GM19468 (cell line): ENCODE measurements around the gene ST3GAL2.
"Not testable (repeated sequence)": the region's sequence is repeated elsewhere in the genome, so short reads cannot be mapped to it uniquely, and the experiment has no call there.

Source experiments
- ATAC-seq: cut with Tn5 transposase; IDR thresholded peaks from one replicate; pipeline ENCODE4 v1.9.1; 2021; ENCODE audit warnings: mild to moderate bottlenecking, moderate library complexity, moderate number of reproducible peaks; ENCODE audit not compliant: unreplicated experiment; ENCODE audit errors: extremely low read depth

Gene ST3GAL2

DNA sequence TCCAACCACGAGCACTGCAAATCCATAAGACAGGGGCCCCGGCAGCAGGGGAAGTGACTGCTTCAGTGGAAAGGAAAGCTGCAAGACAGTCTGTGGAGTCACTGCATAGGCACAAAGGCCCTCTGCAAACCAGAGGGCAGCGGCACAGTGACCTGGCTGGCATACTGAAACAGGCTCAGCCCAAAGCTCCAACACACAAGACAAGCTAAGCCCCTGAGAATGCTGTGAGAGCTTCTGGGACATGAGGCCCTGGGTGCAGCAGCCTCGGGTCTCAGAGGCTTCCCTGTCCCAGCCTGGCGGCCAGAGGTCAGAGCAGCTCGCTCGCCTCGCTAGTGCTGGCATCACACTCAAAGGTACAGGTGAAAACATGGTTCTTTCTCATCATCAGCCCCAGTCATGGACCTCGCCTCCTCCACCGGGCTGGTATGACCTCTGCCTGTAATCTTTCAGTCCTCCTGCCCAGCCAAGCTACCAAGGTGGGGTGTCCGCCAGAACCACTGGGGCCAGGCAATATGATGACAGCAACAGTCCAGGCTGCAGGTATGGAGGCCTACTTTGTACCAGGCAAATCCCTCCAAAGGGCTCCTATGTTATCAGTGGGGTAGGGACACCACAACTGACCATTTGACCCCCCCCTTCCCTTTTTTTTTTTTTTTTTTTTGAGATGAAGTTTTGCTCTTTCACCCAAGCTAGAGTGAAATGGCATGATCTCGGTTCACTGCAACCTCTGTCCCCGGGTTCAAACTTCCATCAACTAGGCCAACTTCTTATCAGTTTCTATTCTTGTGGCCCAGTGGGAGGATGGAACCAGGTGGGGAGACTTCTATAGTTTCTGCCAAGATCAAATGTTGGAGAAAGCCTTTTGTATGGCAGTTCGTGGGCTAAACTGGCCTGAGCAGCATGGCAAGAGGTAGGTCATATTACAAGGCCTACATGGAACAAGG lies 19.2 kb downstream of the ST3GAL2 start:
- ATAC-seq: no peak

DNA sequence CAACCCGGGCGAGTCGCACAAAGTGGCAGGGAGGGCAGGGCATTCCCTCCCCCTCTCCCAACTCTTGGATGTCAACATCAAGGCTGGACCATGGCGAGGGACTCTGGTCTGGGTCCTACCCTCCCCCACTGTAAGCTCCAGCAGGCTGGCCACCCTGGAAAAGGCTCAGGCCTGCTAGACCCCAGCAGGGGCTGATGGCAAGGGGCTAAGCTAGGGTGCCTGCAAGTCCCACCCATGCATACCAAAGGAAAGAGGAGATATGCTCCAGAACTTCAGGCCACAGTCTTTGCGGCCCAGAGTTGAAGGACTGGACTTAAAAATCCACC lies 19.9 kb downstream of the ST3GAL2 start:
- no peak for ATAC-seq

DNA sequence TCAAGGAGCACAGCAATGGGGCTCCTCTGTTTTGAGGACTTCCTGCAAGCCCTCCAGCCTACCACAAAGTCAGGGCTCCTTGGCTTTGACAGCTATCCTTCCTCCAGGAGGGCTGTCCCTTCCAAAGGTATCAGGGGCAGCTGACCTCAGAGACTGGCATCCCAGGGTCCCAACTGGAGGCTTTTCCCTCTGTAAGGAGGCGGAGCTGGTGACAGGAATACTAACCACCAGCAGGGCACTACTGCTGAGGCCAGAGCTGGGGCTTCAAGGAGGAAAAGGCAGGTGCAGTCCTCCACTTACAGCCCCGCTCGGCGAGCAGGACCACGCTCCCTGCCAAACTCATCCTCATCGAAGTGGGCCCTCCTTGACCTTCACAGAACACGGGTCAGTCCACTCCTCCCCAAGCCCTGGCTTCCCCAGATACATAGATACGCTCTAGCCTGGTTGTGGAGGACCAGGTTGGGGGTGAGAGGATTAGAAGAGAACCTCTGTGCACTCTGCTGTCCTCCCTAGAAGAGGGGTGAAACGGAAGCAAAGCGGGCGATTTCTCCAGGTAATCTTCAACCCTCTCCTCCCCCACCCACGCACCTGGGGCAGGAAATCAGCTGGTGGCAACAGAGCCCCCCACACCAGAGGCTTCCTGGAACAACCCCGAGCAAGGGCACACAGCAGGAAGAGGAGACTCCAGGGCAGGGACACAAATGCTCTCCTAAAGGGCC lies 20.5 kb downstream of the ST3GAL2 start:
- no peak for ATAC-seq

DNA sequence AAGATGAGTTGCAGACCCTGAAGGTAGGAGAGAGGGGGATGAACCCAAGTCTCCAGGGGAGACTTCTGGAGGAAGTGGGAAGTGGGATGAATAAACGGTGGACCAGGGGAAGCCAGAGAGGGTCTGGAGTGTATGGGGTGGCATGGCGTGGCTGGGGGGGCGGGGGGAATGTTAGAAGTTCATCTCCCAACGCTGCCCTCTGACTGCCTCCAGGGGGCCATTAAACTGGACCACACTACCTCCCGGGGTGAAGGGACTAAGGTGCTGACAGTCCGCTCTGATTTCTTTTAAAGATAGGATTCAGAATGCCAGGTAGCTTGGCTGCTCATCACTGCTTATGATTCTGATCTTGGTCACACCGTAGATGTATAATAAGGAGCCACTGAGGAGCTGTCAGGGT lies 21.2 kb downstream of the ST3GAL2 start:
- no peak for ATAC-seq

DNA sequence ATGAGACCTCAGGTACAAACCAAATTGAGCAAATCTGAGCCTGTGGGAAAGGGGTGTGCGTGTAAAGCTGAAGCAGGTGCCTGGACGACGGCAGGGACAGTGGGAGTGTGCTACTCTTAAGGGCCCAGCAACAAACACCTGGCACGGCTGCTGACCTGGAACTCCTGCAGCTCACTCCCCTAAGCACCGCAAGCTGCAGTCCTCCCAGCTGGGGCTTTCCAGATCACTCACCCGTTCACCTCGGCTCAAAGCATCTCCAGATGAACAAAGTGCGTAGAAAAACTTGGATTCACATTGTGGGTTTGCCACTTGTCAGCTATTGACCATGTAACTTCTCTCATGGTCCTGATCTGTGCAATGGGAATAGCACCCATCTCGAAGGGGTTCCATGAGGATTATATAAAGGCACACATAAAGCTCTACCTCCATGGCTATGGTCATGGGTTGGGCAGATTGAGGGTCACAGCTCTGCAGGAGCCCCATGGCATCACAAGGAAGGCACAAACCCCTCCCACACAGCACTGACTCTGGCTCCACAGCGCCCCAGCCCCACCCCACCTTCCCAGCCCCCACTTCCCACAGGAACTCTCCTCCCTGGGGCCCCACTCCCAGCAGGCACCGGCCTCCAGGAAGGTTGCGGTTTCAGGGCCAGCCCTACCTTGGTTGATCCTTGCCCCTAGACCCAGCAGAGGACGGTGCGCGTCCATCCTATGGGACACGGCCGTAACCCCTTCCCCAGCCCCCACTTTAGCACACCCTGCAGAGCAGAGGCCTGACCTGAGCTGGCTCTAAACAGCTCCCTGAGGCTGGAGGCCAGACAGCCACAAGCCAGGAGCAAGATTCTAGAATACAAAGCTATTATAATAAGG lies 21.9 kb downstream of the ST3GAL2 start:
- no peak for ATAC-seq

DNA sequence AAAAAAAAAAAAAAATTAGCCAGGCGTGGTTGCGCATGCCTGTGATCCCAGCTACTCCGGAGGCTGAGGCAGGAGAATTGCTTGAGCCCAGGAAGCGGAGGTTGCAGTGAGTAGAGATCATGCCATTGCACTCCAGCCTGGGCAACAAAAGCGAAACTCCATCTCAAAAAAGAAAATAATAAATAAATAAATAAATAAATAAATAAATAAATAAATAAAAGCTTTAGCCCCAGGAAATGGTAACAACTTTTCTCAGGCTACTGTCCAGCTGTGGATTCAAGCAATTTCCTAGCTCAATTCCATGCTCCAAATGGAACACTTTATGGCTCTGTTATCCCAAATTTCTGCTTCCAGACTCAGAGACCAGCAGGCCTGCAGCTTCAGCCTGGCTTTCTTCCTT lies 25.3 kb downstream of the ST3GAL2 start:
- not testable (repeated sequence) for ATAC-seq

DNA sequence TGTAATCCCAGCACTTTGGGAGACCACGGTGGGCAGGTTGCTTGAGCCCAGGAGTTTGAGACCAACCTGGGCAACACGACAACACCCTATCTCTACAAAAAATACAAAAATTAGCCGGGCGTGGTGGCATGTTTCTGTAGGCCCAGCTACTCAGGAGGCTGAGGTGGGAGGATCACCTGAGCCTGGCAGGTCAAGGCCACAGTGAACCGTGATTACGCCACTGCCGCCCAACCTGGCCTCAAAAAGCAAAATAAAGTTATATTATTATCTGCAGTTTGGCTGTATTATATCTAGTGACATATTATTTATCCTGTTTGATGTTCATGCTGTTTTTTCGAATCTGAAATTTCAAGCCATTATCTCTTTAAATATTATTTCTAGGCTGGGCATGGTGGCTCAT lies 26.5 kb downstream of the ST3GAL2 start:
- ATAC-seq: no peak

DNA sequence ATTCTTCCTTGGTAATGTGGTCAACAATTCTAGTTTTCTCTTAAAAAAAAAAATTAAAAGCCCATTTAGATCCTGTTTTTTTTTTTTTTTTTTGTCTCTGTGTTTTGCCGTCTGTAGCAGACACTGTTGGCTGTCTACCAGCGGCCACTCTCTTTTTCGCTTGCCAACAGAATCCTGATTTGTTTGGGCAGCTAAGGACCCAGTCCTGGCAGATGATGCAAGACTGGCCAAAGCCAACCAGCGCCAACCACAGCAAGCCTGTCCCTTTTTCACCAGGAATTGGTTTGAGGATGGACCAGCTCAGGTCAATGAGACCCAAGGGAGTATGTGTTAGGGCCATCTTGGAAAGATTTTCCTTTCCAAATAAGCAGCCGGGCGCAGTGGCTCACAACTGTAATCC lies 28.2 kb downstream of the ST3GAL2 start:
- ATAC-seq: no peak

DNA sequence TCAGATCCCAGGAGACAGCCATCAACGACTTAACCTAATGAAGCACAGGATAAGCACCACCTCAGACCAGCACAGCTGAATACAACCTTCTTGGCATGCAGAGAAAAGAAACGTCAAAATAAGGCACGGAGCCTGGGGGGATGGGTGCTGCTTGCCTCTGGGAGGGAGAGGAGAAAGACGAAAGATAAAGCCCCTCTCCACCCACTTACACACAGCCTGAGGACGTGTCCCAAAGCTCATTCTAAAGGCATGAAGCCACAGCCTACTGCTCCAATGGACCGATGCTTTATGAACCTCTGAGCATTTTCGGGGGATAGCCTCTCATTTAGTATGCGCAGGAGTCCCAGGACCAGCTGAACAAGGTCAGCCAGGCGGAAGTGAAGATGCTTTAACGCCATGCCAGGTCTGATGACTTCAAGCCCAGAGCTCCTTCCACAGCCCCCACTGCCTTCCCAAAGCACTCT lies 31.1 kb downstream of the ST3GAL2 start:
- ATAC-seq: no peak

DNA sequence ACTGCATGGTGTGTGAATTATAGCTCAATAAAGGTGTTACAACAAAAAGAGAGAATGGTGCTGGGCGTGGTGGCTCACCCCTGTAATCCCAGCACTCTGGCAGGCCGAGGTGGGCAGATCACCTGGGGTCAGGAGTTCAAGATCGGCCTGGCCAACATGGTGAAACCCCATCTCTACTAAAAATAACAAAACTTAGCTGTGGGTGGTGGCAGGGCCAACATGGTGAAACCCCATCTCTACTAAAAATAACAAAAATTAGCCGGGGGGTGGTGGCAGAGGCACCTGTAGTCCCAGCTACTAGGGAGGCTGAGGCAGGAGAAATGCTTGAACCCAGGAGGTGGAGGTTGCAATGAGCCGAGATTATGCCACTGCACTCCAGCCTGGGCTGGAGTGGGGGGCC lies 32.8 kb downstream of the ST3GAL2 start:
- ATAC-seq: not testable (repeated sequence)

DNA sequence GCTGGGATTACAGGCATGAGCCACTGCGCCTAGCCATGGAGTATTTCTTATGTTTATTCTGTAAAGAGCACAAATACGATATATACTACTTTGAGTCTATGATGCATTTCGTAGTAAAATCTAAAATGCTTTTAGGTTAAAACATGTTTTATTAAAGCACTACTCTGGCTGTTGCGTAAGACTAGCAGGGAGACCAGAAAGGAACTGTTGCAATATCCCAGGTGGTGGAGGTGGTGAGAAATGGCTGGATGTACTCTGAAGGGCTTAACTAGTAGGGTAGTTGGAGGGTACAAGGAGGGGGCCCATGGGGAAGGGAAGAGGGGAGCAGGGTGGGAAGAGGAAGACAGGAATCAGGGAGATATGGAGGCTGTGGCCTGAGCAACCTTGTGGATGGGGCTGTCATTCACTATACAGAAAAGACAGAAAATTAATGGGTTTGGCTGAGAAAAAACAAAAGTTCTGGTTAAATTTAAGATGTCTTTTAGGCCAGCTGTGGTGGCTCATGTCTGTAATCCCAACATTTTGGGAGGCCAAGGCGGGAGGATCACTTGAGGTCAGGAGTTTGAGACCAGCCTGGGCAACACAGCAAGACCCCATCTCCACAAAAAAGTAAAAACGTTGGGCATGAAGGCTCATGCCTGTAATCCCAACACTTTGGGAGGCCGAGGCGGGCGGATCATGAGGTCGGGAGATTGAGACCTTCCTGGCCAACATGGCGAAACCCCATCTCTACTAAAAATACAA lies 35.8 kb downstream of the ST3GAL2 start:
- no peak for ATAC-seq

DNA sequence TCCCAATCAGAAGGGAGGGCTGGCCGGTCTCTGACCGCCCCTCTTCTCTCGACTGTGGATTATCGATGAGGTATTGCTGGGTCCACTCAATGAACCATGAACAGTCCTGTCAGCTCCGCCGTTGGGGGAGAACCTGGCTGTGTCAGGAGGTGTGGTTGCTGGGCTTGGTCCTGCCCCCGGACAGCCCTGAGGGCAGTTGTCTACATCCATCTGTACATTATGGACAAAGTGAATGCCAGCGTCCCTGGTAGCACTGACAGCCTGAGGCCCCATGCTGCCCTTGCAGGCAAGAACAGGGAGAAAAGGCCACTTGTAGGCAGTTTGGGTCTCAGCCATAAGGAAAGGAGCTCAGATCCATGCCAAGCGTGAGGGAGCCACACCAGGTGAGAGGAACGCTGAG lies 38.9 kb downstream of the ST3GAL2 start:
- ATAC-seq: no peak

DNA sequence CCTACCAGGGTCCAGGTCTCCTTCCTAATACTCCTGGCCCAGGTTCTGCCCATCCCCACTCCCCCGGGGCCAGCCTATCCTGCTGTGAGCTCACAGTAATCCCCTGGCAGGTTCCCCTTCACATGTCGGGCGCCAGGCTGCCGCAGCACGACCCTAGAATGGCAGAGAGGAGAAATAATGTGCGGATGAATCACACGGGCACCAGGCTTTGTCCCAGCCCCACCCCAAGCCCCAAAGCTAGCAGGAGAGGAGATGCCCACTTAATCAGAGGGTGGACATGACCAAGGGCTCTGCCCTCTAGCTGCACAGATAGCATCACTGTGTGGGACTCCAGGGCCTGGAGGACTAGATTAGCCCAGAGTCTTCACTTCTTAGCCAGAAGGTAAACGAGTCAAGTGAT lies 39.5 kb downstream of the ST3GAL2 start:
- no peak for ATAC-seq

DNA sequence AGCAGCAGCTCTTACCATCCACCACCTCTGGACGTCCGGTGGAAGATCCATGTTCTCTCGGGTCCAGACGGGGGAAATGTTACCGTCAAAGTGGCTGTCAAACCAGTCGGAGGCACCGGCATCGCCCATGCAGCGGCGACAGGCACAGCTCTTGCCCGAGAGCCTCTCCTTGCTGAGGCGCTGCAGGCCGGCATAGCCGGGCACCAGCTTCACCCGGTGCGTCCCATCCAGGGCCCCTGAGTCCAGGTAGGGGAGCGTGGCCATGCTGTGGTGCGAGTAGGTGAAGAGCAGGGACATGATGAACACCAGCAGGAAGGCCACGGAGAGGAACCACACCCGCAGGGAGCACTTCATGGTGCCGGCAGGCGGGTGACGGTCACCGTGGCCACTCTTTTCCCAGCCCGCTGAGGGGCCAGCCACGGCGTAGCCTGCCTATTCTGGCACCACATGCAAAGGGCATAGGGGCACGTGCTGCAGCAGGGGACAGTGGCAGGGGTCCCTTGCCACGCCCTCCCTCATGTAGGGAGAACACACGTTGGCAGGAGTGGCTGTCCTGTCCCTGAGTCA lies 40.6 kb downstream of the ST3GAL2 start:
- ATAC-seq: no peak

DNA sequence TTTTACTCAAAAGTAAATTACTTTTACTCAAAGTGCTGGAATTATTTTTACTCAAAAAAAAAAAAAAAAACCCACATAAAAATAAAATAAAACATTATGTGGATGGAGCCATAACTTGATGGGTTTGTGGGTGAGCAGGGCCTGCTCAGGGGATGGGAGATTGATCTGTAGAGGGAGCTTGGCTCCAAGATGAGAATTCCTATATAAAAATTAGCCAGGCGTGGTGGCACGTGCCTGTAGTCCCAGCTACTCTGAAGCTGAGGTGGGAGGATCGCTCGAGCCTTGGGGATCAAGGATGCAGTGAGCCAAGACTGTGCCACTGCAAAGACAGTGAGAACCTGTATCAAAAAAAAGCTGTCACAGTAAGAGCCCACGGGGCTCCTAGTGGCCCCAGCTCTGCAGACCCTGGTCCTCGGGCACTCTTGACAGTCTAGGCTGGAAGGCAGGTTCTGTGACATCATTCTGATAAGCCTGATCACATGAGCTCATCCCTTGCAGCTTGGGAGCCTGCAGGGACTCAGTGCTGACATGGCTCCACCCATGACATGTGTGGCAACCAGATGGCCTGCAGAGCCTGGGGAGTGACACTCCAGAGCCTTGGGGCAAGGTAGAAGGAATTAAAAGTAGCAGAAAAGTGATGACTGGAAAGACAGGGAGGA lies 42.5 kb downstream of the ST3GAL2 start:
- ATAC-seq: no peak

DNA sequence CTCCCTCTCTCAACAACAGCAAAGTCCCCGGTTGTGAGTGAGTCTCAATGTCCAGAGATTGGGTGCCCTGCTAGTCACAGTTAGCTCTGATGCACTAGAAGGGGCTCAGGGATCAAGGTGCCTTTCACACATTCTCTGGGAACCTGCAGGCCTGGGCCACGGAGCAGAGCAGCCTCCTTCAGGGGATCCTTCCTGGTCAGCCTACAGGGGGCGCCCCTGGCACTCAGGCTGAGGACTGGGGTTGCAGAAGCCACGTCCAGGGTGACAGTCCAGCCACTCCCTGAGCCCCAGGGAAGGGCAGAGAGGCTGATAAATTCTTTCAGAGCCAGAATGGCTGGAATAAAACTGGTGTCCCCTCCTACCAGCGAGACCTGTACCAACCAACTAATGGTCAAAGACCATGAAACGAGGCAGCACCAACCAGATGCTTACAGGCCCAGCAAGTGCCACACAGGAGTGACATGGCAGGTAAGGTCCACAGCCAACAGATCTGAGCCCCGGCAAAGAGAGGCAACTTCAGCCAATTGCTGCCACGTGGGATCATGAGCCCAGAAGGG lies 43.5 kb downstream of the ST3GAL2 start:
- ATAC-seq: no peak

DNA sequence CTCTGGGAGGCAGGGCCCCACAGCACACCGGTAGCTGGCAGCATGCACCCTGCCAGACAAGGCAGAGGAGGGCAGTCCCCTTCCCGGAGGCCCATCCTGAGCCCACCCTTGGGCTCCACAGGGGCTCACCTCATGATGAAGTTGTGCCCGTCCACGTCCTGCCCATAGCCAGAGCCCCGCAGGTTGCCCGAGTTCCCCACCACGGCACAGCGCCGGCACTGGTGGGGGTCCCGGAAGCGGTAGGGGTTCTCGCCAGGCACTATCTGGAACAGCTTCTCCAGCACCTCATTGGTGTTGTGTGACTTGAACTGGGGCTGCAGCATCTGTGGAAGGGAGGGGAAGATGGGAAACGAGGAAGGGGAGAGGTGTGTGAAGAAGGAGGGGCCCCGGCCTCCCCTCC lies 44.0 kb downstream of the ST3GAL2 start:
- ATAC-seq: no peak

DNA sequence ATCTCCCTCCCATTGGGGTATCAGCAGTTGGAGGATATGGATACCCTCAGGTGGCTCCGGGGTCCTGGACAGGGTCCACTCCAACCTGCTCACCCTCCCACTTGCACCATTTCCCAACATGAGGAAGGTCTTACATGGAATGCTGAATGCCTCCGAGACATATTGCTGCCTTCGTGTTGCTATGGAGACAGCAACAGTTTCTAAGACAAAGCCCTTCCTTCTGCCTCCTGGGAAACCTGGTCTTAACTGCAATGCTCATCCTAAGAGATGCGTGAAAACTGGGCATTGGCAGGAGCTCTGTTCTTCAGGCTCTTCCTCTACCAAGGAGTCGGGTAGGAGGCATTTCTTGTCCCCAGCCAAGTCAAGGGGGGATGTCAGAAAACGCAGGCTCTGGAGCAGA lies 45.2 kb downstream of the ST3GAL2 start:
- ATAC-seq: no peak

DNA sequence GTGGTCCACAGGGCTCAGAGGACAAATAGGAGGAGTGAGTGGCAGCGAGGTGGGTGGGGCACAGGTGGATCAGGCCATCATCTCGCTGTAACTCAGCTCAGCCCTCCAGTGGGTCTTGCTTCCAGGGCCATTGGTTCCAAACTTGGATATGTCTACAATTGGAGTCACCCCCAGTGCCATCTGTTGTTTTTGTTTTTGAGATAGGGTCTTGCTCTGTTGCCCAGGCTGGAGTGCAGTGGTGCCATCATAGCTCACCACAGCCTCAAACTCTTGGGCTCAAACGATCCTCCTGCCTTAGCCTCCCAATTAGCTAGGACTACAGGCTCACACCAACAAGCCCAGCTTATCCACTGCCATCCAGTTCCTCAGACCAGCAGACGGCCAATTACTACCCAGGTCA lies 46.3 kb downstream of the ST3GAL2 start:
- ATAC-seq: no peak
